Fibroblast of villous mesenchyme (primary cell): ENCODE measurements around the gene DIRAS2. TPM values are rescaled to one million over a fixed set of nuclear protein-coding genes. Genes with fewer than 3 reads are reported as not detected.

Experiments
- total RNA-seq: library from RNA; depleted of rRNA; stranded (reverse); fragments of >200 nt; gene quantifications from 2 replicates; pipeline ENCODE4 v1.2.3, GENCODE V29; 2012

Gene DIRAS2
- total RNA-seq, 1 donor = 1.3 TPM

Other genes starting within 250 kb of the DIRAS2 start
- gene SYK, start 159.0 kb upstream of the DIRAS2 start, total RNA-seq = not detected in 2 replicates